HCT116 (cell line): Measurements from ENCODE around the gene TPD52L2. TPM values are rescaled to one million over a fixed set of nuclear protein-coding genes. Genes with fewer than 3 reads are reported as not detected.

Source experiments
- ATAC-seq: fragments of 200-7000 bp; cut with Tn5 transposase; 2 replicates; pipeline ENCODE4 v1.9.1; 2020; ENCODE audit warnings: mild to moderate bottlenecking, moderate library complexity
- BruUV-seq: library from RNA; stranded (reverse); fragments of 400-500 nt; replicated peaks from 2 replicates; lab custom pipeline; 2021; lab: Mats Ljungman, UMichigan
- CTCF ChIA-PET: fragments of 300-600 bp; sonication (Branson Sonifier 250); formaldehyde crosslinking; loops from one replicate; lab custom pipeline; 2021; ENCODE audit warnings: antibody characterized with exemption; lab: Charles Lee
- POLR2A ChIA-PET: fragments of 300-600, 350-600 bp; sonication (Branson Sonifier 250); formaldehyde crosslinking; loops from one replicate; lab custom pipeline; 2021; ENCODE audit warnings: antibody characterized with exemption; lab: Charles Lee
- RAD21 ChIA-PET, 2 experiments: fragments of 300-600 bp; sonication (Branson Sonifier 250); formaldehyde crosslinking; loops; one replicate each; lab custom pipeline; 2023; ENCODE audit warnings: low total read pairs in 2 of 2; ENCODE audit not compliant: uncharacterized antibody in 2 of 2, unreplicated experiment in 2 of 2, low non-redundant PET in 1 of 2; lab: Charles Lee
- DNase-seq: peaks from one replicate; pipeline ENCODE4 v3.0.0-alpha.2; 2010; ENCODE audit warnings: low read depth, low spot score
- H2AFZ ChIP-seq: fragments of 200-600 bp; shearing (Covaris generic), sonication (generic); 2 replicates; pipeline ENCODE4 v1.6.1; 2017; ENCODE audit warnings: low read depth, mixed run types, mixed read lengths, antibody characterized with exemption, low read length; ENCODE audit not compliant: poor library complexity, severe bottlenecking
- H3K27ac ChIP-seq: 2 replicates; pipeline ENCODE4 v1.5.1; 2012; ENCODE audit warnings: low read depth, low read length
- H3K27me3 ChIP-seq: fragments of 200-600 bp; sonication (generic); 2 replicates; pipeline ENCODE4 v1.6.1; 2016; ENCODE audit warnings: mixed run types, low read length, mixed read lengths; ENCODE audit not compliant: insufficient read depth
- H3K36me3 ChIP-seq, 2 experiments: fragments of 200-500 bp in 1 of 2; fragments of 200-600 bp in 1 of 2; sonication (Bioruptor generic) in 1 of 2; sonication (generic) in 1 of 2; 2 replicates each; pipeline versions ENCODE4 v1.5.1 to v1.6.1; 2014 to 2016; ENCODE audit warnings: low read length in 2 of 2, inconsistent platforms in 1 of 2, mixed read lengths in 1 of 2, mixed run types in 1 of 2; ENCODE audit not compliant: insufficient read depth in 2 of 2, control insufficient read depth in 1 of 2
- H3K4me1 ChIP-seq, 2 experiments: fragments of 200-600 bp in 1 of 2; sonication (generic) in 1 of 2; 2 replicates each; pipeline versions ENCODE4 v1.5.1 to v1.6.1; 2012 to 2017; ENCODE audit warnings: low read length in 2 of 2, inconsistent platforms in 1 of 2, mild to moderate bottlenecking in 1 of 2, mixed read lengths in 1 of 2, mixed run types in 1 of 2, moderate library complexity in 1 of 2; ENCODE audit not compliant: insufficient read depth in 2 of 2, control insufficient read depth in 1 of 2
- H3K4me2 ChIP-seq: fragments of 200-600 bp; sonication (generic); 2 replicates; pipeline ENCODE4 v1.6.1; 2017; ENCODE audit warnings: mixed run types, low read length, mixed read lengths
- H3K4me3 ChIP-seq, 2 experiments: fragments of 200-600 bp in 1 of 2; sonication (generic) in 1 of 2; replicated peaks in 1 of 2; 2 replicates each; pipeline ENCODE4 v1.5.1; 2011 to 2016; ENCODE audit warnings: low read length in 2 of 2, control low read depth in 1 of 2, low read depth in 1 of 2, mild to moderate bottlenecking in 1 of 2, mixed read lengths in 1 of 2, mixed run types in 1 of 2
- H3K79me2 ChIP-seq: fragments of 200-600 bp; sonication (generic); 2 replicates; pipeline ENCODE4 v1.6.1; 2017; ENCODE audit warnings: mild to moderate bottlenecking, mixed run types, low read length, moderate library complexity, mixed read lengths; ENCODE audit not compliant: insufficient read depth
- H3K9ac ChIP-seq: fragments of 200-600 bp; sonication (generic); 2 replicates; pipeline ENCODE4 v1.6.1; 2016; ENCODE audit warnings: low read length, mixed read lengths
- H3K9me2 ChIP-seq: fragments of 200-600 bp; sonication (generic), shearing (Covaris generic); 2 replicates; pipeline ENCODE4 v1.6.1; 2017; ENCODE audit warnings: mixed run types, mild to moderate bottlenecking, moderate library complexity; ENCODE audit not compliant: insufficient read depth
- H3K9me3 ChIP-seq, 2 experiments: fragments of 200-500 bp in 1 of 2; fragments of 200-600 bp in 1 of 2; sonication (Bioruptor generic) in 1 of 2; sonication (generic) in 1 of 2; 2 replicates each; pipeline ENCODE4 v1.6.1; 2014 to 2017; ENCODE audit warnings: low read length in 2 of 2, mixed read lengths in 2 of 2, inconsistent platforms in 1 of 2, low read depth in 1 of 2, mild to moderate bottlenecking in 1 of 2, mixed run types in 1 of 2, moderate library complexity in 1 of 2; ENCODE audit not compliant: control insufficient read depth in 1 of 2, insufficient read depth in 1 of 2
- H4K20me1 ChIP-seq: fragments of 200-600 bp; sonication (generic), shearing (Covaris generic); 2 replicates; pipeline ENCODE4 v1.6.1; 2017; ENCODE audit warnings: mixed run types, mild to moderate bottlenecking, moderate library complexity; ENCODE audit not compliant: insufficient read depth
- SIN3A ChIP-seq: IDR thresholded peaks from 2 replicates; pipeline ENCODE4 v1.6.1; 2012; ENCODE audit warnings: low read depth
- SP1 ChIP-seq: IDR thresholded peaks from 2 replicates; pipeline ENCODE4 v1.6.1; 2012; ENCODE audit warnings: low read depth
- SRF ChIP-seq: IDR thresholded peaks from 2 replicates; pipeline ENCODE4 v1.6.1; 2012; ENCODE audit warnings: low read depth
- TCF7L2 ChIP-seq: IDR thresholded peaks from 2 replicates; pipeline ENCODE4 v1.7.0; 2011; ENCODE audit warnings: borderline replicate concordance, inconsistent platforms; ENCODE audit not compliant: insufficient read depth, insufficient read length; ENCODE audit errors: extremely low read depth
- intact Hi-C: fragments of 100-400 bp; cut with micrococcal nuclease; formaldehyde crosslinking; loops from 2 replicates; pipeline ENCODE4 v1.10.0; 2022
- total RNA-seq: library from RNA; stranded (reverse); gene quantifications from one replicate; pipeline ENCODE4 v1.2.1, GENCODE V29; 2021; ENCODE audit not compliant: unreplicated experiment
- TF ChIP-seq, protein P1 (sequence below), 3 experiments: fragments of 200-600 bp in 1 of 3; sonication (generic) in 1 of 3; IDR thresholded peaks in 2 of 3; conservative IDR thresholded peaks in 1 of 3; 2 replicates each; pipeline ENCODE4 v1.5.1; 2012 to 2017; ENCODE audit warnings: low read depth in 2 of 3, low read length in 2 of 3, antibody characterized with exemption in 1 of 3, borderline replicate concordance in 1 of 3, control low read depth in 1 of 3, mild to moderate bottlenecking in 1 of 3, mixed read lengths in 1 of 3, mixed run types in 1 of 3, moderate library complexity in 1 of 3; ENCODE audit not compliant: insufficient read depth in 1 of 3
- TF ChIP-seq, protein P2 (sequence below): IDR thresholded peaks from 2 replicates; pipeline ENCODE4 v1.6.1; 2012

The TPD52L2 gene
- total RNA-seq, 1 experiment from 2014 or later = 149 TPM

DNA sequence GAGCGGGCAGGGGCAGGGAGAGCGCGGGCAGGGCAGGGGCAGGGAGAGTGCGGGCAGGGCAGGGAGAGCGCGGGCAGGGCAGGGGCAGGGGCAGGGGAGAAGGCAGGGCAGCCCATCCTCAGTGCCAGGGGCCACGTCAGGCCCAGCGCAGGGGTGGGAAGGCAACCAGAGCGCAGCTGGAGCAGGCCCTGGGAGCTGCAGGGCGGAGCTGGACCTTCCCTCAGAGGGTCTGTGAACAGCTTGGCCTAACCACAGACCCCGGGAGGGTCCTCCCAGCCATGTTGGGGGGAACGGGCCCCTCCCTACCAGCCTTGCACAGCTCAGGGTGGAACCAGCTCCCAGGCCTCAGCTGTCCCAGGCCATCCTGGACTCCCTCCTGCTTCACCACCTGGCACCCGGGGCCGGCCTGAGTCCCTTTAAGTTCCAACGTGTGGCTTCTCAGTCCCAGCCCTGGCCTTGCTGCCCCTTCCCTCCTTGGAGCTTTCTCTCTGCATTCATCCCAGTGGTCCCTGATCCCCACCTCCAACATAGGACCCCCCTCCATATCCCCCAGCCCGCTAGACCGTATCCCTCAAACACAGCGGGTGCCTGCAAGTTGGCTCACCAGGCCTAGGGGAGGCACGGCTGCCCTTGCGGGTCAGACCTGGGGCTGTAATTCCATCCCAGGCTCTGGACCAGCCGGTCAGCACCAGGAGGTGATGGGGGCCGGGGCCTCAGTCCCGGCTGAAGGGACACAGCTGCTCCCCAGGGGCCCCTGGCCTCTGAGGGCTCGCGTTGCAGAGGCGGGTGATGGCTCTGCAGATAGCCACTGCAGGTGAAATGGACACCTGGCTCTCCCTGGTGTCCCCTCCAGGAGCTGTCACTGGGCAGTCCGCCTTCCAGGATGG, 28.4 kb upstream of the TPD52L2 start (continued):
- no peak for TF ChIP-seq SRF

DNA sequence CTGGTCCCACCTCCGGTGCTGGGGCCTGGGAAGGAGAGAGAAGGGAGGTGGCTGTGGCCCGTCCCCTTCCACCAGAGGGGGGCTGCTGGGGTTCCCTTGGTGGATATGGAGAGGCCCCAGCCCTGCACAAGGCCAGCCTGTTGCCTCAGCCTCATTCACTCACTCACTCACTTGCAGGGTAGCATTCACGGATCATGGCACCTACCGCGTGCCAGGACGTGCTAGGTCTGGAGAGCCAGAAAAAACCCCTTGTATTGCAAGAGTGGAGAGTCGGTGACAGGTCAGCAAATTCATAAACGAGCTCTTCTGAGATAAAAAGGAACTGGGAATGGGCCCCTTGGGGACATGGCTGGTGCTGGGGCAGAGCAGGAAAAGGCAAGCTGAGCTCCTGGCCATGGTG, 27.6 kb upstream of the TPD52L2 start:
- ATAC-seq (no peak), DNase-seq (no peak)
- H3K9me2 ChIP-seq = no peaks in the 10 kb centered on the region
- no peak overlapping the region for H3K27ac ChIP-seq
- no peak overlapping the region for H2AFZ ChIP-seq
- no peak overlapping the region for H3K4me3 ChIP-seq
- no peak overlapping the region for H3K4me2 ChIP-seq
- H3K9ac ChIP-seq = no peak overlapping the region
- H3K36me3 ChIP-seq = no peaks in the 10 kb centered on the region
- no peaks in the 10 kb centered on the region for H3K9me3 ChIP-seq
- CTCF ChIA-PET = no interaction called here
- H3K4me1 ChIP-seq = peaks cover 18 to 21% of the 10 kb centered on the region in 2 experiments
- H3K79me2 ChIP-seq = no peaks in the 10 kb centered on the region
- RAD21 ChIA-PET = no interaction called here
- POLR2A ChIA-PET = no interaction called here
- no TSS peak for BruUV-seq
- no peaks in the 10 kb centered on the region for H3K27me3 ChIP-seq
- no peaks in the 10 kb centered on the region for H4K20me1 ChIP-seq
- intact Hi-C loops = no loop called here
- TF ChIP-seq, protein P1, sequence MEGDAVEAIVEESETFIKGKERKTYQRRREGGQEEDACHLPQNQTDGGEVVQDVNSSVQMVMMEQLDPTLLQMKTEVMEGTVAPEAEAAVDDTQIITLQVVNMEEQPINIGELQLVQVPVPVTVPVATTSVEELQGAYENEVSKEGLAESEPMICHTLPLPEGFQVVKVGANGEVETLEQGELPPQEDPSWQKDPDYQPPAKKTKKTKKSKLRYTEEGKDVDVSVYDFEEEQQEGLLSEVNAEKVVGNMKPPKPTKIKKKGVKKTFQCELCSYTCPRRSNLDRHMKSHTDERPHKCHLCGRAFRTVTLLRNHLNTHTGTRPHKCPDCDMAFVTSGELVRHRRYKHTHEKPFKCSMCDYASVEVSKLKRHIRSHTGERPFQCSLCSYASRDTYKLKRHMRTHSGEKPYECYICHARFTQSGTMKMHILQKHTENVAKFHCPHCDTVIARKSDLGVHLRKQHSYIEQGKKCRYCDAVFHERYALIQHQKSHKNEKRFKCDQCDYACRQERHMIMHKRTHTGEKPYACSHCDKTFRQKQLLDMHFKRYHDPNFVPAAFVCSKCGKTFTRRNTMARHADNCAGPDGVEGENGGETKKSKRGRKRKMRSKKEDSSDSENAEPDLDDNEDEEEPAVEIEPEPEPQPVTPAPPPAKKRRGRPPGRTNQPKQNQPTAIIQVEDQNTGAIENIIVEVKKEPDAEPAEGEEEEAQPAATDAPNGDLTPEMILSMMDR (IDR thresholded peaks at IDR 0.05 in 2 of 3, conservative IDR thresholded peaks at IDR 0.05 in 1 of 3; ENCODE audit: borderline replicate concordance in 1 of 3, insufficient read depth in 1 of 3, low read depth in 2 of 3, low read length in 2 of 3) = no peak
- TF ChIP-seq TCF7L2 = no peak
- no peak for TF ChIP-seq SP1
- no peak for TF ChIP-seq SIN3A
- TF ChIP-seq, protein P2, sequence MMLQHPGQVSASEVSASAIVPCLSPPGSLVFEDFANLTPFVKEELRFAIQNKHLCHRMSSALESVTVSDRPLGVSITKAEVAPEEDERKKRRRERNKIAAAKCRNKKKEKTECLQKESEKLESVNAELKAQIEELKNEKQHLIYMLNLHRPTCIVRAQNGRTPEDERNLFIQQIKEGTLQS = no peak
